ENCODE results near the gene CDKAL1.
"Not testable (repeated sequence)": the region's sequence is repeated elsewhere in the genome, so short reads cannot be mapped to it uniquely, and the experiment has no call there.

The CDKAL1 gene

DNA sequence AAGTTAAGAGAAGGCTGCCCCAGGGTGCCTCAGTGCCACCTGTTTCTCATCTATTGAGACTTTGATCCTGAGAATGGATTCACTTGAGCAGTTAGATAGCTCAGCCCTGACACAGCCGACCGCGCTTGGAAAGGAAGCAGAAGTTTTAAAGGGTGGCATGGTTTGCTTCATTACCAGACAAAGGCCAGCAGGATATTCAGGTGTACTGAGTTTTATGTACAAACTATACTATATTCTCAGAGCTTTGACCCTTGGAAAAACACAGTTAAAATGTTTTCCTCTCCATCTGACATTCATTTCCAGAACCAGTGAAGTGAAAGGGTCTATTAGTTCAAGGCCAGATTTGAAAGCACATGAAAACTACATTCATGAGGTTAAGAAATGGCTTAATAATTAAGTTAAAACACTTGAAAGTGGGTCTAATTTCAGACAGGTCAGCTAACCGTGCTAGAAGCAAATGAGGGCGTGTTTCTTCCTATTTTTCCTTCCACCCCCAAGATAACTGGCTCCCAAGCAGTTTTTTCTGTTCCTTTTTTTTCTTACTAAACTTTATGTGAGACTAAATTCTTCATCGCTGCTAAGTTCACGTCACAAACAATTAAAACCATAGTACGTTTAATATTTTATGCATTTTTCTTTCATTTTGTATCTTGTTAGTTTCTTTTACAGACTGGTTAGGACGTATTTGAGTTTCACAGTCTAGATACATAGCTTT, 674.0 kb downstream of the CDKAL1 start:
- DNase-seq (ENCODE audit: low spot score), result no peak

DNA sequence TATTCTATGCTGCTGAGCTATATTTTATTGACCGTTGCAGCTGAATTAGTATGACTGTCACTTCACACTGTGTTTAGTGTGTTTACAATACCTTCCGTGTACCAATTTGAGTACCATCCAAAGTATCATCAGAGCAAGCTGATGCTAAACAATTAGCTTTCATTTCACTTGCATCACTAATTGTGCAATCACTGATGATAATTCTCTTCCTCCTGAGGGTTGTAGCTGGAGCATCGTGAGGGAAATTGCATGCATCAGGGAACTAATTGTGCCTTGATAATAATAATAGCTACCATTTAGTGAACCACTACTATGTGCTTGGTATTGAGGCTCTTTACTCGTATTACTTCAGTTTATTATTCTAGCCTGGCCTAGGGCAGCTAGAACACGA, 674.5 kb downstream of the CDKAL1 start:
- no peak for DNase-seq (ENCODE audit: low spot score)

DNA sequence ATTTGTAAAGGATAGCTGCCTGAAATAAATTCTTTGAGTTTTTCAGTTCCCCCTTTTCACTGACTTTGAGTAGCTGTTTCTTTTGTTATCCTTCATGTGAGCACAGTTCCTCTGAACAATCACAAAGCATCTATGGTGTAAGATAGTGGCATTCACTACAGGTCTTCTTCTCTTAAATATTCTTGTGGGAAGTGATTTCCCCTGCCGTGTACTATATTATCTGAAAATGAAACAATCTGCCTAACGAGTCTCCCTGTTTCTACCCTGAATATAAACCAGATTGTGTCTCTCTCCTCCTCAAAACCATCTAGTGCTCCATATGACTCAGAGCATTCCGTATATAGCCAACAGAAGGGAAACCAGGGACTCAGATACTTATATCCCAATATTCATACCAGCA, 679.2 kb downstream of the CDKAL1 start:
- no peak for DNase-seq (ENCODE audit: low spot score)

DNA sequence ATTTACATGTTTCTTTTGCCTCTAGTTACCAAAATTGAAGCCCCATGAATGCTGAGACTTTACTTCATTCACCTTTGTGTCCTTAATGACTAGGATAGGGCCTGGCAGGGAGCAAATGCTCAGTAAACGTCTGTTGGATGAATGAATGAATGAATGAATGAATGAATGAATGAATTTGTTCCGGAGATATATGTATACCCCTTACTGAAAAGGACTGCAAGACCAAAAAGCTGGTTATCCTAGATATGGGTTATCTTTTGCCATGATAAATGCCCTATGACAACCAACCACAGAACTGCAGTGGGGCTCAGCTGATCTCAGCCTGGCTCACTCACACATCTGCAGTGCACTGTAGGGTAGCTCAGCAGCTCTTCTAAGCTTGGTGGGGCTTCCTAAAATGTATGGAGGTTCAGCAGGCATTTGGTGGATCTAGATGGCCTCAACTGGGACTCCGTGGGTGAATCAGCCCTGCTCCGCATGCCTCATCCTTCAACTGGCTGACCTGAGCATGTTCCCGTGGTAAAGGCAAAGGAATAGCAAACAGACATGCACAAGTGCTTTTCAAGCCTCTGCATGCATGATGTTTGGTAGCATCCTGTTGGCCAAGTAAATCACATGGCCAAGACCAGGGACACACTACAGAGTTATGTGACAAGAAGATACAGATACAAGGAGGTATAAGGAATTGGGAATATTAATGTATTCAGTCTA, 680.6 kb downstream of the CDKAL1 start:
- DNase-seq (ENCODE audit: low spot score), result no peak

DNA sequence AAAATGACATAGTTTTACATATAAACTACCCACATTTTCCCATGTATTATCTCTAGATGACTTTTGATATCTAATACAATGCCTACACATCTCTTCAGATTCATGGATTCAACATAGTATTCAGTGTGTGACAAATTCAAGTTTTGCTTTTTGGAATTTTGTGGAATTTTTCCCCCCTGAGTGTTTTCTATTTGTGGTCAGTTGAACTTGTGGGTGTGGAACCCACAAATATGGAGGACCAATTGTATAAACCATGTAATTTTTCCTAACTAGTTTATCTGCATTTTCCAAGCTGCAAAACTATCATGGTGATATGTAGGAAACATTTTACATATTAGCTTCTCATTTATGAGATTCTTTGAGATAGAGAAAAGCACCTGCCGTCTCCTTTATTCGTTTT, 685.0 kb downstream of the CDKAL1 start:
- DNase-seq (ENCODE audit: low spot score), result no peak

DNA sequence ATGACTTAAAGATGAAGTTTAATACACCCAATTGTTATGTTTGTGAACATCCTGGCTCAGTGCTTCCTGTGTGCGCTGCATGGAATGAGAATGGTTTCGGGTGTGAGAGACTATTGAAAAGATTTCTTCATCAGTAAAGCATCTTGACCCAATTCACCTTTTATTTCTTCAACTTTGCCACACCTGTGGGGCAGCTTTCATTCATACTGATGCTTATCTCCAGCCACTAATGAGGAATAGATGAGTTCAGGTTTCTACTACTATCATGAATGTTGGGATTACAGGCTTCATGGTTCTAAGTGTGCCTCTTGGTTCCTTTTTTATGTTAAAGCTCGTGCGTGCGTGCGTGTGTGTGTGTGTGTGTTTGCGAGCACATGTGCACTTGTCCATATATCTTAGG, 685.6 kb downstream of the CDKAL1 start:
- no peak for DNase-seq (ENCODE audit: low spot score)

DNA sequence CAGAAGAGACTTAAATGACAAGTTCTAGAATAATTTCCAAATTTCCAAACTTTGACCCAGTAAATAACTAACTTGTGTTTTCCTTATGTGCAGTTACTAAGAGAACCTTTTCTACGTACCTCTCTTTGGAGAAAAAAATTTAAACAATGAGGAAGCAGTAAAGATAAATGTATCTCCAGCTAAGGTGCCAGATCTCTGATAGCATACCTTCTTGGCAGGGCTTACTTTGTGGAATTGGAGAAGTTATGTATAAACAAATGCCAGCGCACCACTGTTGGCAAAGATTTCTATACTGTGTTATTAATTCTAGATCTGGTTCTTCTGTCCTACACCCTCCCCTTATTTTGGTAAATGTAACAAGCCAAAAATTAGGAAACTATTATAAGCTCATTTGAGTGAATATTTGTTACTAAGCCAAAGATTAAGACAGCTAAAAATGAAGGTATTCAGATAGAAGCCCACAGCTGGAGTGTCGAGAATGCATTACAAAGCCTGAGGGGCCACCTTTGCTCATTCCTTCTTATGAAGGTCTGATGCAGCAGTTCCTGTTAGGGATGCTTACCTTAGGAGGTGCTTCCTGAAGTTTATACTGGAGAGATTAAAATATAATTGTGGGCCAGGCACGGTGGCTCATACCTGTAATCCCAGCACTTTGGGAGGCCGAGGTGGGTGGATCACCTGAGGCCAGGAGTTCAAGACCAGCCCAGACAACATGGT, 686.2 kb downstream of the CDKAL1 start:
- no peak for DNase-seq (ENCODE audit: low spot score)

DNA sequence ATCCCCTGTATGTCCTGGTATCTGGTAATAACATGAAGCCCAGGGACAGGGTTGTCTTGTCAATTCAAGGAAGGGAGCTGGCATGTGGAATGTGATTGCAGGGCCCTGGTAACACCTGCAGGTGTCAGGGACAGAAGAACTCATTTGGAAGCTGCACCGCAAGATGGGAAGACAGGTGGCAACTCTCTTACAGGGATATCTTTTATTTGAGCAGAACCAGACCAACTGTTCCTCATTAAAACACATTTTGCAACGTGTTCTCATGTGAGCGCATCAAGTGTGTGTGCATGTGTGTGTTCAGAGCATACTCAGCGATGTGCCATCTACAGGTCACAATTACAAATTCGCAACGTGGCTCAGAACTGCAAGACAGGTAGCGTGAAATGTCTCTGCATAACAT, 688.4 kb downstream of the CDKAL1 start:
- no peak for DNase-seq (ENCODE audit: low spot score)

DNA sequence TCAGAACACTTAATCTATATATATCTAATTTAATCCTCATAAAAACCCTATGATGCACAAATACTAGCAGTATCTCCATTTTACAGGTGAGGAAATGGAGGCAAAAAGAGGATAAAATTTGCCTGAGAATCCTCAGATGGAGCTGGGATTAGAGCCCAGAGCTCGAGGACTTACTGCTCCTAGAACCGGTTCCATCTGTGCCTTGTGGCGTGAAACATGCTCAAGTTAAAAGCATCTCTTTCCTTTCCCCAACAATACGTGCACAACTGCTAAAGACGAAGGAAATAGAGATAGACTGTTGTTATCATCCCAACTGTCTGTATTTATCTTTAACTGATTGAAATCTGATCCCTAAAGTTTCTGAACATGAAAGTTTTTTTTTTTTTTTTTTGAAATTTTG, 691.7 kb downstream of the CDKAL1 start:
- no peak for DNase-seq (ENCODE audit: low spot score)

DNA sequence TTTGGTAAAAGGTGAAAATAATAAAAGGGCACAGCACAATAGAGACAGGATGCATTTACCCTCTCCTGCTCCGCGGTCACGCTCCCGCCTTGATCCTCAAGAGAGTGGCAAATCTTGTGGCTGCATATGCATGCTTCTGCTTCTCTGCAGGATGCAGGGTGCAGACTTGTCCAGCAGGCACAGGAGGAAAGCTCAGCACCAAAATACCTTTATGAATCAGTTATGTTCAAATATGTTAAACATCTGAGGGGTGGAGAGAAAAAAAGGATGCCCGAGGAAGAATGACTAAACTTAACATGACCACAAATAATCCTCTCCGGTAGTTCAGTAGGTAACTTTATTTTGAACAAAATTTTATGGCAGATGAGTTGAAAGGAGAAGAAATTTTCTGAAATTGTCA, 693.2 kb downstream of the CDKAL1 start:
- DNase-seq (ENCODE audit: low spot score), result no peak

DNA sequence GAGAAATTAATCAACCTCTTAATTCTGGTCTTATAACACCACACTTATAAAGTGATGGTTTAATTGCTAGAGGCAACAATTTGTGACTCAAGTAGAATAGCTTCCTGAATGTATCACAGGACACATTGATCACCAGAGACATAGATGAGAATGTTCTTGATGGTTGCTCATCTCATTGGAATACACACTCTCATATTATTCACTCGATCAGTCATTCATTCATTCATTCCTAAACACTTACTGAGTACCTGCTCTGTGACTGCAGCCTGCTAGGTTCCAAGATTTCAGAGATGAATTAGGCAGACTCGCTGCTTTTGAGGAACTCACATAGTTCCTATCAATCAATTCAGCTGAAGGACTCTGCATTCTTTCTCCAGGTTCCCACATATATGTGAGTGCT, 694.2 kb downstream of the CDKAL1 start:
- no peak for DNase-seq (ENCODE audit: low spot score)

DNA sequence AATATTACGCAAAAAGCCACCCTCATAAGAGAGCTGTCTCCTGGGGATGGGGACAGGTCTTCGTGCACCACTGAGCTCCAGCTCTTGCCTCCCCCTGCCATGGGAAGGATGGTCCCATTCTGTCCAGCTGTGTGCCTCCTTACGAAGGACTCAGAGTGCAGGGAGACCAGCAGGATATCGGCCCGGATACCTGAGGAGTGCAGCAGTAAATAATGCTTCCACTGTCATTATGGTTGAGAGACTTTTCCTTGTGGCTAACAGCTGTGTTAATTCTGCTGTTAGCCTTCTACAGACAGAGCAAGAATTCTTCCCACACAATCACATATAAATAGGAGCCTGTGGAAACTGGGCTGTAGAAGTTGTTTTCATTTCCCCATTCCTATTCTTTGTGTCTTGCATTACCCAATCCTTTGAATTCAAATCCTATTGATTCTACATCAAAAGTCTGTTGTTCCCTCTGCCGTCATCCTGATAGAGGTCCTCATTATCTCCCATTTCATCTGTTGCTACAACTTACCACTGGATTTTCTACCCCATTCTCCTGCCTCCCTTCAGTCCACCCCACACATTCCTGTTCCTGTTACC, 694.7 kb downstream of the CDKAL1 start:
- DNase-seq (ENCODE audit: low spot score), result no peak

DNA sequence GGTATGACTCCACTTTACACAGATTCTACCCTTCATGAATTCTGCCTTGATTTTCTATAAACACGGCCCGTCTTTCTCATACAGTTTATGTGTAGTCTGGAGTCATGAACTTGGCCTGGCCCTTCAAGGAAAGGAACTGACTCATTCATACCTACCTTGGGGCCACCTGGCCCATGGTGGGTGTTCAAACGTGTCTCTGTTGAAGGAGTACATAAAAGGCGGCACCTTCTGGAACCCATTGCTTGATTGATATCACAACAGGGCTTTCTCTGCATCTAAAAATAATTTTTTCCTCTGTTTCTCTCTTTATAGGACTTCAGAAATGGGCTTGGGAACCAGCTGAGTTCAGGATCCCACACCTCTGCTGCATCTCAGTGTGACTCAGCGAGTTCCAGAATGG, 696.3 kb downstream of the CDKAL1 start:
- DNase-seq (ENCODE audit: low spot score), result no peak

DNA sequence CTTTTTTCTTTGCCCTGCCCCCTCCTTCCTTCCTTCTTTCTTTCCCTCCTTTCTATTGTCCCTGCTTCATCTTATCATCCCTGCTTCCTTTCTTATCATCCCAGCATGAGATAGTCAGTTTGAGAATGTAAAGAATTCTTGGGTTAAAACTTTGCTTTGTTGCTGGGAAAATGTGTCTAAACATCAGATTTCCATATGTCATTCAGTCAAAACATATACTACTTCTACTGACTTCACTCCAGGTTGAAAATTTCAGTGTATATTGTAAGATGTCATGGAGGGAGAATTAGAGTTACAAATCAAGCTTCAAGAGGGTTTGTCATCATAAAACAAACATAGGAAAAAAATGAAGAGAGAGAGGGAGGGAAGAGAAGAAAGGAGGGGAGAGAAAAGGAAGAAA, 700.9 kb downstream of the CDKAL1 start:
- DNase-seq (ENCODE audit: low spot score), result no peak

DNA sequence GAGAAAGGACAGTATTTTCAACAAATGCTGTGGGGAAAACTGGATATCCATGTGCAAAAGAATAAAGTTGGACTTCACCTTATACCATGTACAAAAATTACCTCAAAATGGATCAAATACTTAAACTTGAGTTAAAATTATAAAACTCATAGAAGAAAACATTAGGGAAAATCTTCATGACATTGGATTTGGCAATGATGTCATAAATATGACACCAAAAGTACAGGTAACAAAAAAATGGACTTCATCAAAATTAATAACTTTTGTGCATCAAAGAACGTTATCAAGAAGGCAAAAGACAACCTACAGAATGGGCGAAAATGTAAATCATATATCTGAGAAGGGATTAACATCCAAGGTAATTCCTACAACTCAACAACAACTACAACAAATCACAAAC, 704.0 kb downstream of the CDKAL1 start:
- no peak for DNase-seq (ENCODE audit: low spot score)

DNA sequence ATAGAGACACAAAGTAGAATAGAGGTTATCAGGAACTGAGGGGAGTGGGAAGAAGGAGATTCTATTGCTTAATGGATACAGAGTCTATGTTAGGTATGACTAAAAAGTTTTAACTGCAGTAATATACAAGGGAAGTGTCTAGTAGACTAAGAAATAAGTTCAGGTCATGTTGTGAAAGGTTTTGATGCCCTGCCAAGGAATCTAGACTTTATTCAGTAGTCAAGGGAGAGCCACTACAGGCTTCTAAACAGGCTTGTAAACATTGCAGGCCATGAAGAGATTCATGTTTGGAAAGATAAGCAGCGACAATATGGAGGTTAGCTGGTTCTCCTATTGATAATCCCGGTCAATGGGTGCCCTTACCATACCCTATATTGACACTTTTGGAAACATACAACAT, 706.5 kb downstream of the CDKAL1 start:
- no peak for DNase-seq (ENCODE audit: low spot score)

DNA sequence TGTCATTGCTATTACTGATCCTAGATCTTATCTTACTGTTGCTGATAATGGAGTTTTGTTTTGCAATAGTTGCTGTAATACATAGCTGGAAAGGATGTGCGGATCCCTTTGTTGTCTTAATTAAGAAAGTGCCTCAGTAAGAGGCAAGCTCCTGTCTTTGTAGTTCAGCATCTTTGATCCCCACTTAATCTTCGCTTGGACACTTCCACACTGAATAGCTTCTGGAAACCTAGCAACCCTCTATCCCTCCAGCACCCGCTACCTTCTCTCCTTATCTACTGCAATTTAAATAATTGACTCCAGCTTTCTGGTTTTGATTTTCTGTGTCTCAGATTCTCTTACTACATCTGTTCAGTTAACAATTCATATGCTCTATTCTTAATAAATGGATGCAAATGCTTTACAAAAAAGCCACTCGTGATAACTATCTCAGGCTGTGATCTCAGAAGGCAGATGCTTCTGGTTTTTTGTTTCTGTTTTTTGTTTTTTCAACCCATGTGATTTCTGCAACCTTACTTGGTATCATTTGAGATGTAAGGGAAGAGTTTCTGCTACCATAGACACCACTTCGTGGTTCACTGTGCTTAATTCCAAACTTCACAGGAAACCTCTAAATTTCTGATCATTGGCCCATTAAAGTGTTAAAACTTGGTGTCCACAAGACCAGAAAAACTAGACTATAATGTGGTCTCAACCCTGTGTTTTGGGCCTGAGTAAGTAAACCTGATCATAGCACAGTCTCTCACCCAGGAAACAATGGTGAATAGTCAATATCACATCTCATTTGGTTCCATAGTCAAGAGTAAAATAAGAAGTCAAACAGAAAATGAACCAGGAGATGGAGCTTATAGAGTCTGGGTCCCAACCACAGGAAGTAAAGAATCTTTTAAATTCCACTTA, 707.2 kb downstream of the CDKAL1 start:
- DNase-seq (ENCODE audit: low spot score), result no peak

DNA sequence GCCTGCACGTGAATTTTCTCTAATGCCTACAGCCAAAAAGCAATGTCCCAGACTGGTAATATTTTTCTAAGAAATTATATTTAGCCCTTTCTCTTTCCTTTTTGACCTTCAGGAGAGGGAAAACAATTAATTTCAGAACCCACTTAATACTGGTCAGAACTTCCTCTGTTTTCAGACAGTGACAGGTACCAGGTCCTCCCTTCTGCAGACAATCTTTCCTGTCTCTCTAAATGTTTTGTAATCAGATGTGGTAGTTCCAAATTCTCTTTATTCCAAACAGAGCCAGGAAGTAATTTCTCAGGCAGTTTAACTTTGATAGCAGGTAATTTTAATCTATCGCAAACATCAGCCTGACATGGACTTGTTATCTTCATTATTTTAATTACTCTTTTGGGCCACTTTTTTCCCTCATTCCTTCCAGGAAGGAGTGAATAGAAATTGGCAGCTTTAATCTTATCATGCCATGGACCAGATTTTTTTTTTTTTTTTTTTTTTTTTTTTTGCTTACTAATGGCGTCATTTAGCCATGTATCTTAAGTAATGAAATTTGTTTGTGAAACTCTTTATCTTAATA, 710.7 kb downstream of the CDKAL1 start:
- DNase-seq (ENCODE audit: low spot score), result no peak

DNA sequence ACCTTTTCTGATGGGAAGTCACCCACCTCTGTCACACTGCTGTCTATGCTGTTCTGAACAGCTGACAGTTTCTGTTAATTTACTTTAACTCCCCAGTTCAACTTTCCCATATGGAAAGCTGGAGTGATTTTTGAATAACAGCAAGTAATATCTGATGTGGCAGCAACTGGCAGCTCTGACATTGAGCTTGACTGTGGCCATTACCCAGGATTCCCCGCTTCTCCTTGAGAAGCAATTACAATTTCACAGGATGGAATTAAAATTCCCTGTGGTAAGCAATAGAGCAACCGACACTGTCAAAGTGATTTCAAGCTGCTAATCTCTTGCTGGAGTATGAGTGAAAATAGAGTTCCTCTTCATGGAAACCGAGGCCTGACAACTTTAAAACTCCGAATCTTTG, 711.2 kb downstream of the CDKAL1 start:
- no peak for DNase-seq (ENCODE audit: low spot score)

DNA sequence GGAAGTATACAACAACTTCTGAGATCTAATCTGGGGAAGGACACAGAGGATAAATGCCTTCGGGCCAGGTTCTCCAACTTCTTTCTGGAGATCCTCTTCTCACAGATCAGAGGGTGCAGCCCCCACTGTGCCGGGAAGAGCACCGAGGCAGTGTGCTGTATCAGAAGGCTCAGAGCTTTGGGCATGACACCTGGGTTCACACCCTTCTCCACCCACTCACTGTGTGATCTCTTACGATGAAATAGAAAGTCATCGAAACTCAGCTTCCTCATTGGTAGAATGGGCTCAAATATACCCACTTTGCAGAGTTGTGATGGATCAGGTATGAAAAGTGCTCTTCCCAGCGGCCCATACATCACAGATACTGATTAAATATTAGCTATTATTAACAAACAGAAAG, 711.8 kb downstream of the CDKAL1 start:
- DNase-seq (ENCODE audit: low spot score), result no peak

DNA sequence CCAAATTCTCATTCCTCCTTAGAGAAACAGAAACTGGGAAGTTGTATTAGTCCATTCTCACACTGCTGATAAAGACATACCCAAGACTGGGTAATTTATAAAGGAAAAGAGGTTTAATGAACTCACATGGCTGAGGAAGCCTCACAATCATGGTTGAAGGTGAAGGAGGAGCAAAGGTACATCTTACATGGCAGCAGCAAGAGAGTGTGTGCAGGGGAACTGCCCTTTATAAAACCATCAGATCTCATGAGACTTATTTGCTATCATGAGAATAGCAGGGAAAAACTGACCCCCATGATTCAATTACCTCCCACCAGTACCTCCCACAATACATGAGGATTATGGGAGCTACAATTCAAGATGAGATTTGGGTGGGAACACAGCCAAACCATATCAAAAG, 720.2 kb downstream of the CDKAL1 start:
- DNase-seq (ENCODE audit: low spot score), result not testable (repeated sequence)

DNA sequence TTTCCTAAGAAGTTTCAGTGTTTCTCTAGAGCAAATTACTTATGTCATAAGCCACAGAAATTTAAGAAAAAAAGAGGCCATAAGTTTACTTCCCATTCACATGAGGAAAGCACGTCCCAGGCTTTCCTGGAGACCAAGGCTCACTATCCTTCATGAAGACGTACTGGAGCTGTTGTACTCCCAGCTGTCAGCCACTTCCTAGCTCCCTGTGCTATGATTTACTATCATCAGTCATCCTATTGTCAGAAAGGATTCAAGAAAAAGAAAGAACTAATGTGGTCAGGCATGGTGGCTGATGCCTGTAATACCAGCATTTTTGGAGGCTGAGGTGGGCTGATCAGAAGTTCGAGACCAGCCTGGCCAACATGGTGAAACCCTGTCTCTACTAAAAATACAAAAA, 721.9 kb downstream of the CDKAL1 start:
- DNase-seq (ENCODE audit: low spot score), result no peak

Measured in CD4-positive, alpha-beta T cell treated with Interleukin-2 at 100 ng/mL for 4 hours (primary cell).